Ishikawa (cell line): ENCODE results near the gene SLC34A1.
A peak's percentile ranks its signal among the peaks of the same experiment; 100 is the strongest.

Experiments
- CEBPB ChIP-seq: IDR thresholded peaks from 2 replicates; pipeline ENCODE4 v1.6.1; 2012
- CREB1 ChIP-seq: IDR thresholded peaks from 2 replicates; pipeline ENCODE4 v1.6.1; 2012; ENCODE audit warnings: low read depth
- EGR1 ChIP-seq: IDR thresholded peaks from 2 replicates; pipeline ENCODE4 v1.6.1; 2012
- EP300 ChIP-seq: IDR thresholded peaks from 2 replicates; pipeline ENCODE4 v1.6.1; 2012; ENCODE audit warnings: borderline replicate concordance
- MAX ChIP-seq: IDR thresholded peaks from 2 replicates; pipeline ENCODE4 v1.6.1; 2012
- NFIC ChIP-seq: IDR thresholded peaks from 2 replicates; pipeline ENCODE4 v1.6.1; 2012
- RAD21 ChIP-seq: IDR thresholded peaks from 2 replicates; pipeline ENCODE4 v1.6.1; 2012; ENCODE audit warnings: low read depth
- REST ChIP-seq: IDR thresholded peaks from 2 replicates; pipeline ENCODE4 v1.6.1; 2012; ENCODE audit warnings: low read depth, mild to moderate bottlenecking
- TAF1 ChIP-seq: IDR thresholded peaks from 2 replicates; pipeline ENCODE4 v1.6.1; 2012; ENCODE audit warnings: low read depth, mild to moderate bottlenecking
- TCF12 ChIP-seq: IDR thresholded peaks from 2 replicates; pipeline ENCODE4 v1.6.1; 2012; ENCODE audit warnings: low read depth
- TEAD4 ChIP-seq: IDR thresholded peaks from 2 replicates; pipeline ENCODE4 v1.6.1; 2012
- USF1 ChIP-seq: IDR thresholded peaks from 2 replicates; pipeline ENCODE4 v1.6.1; 2012
- YY1 ChIP-seq: IDR thresholded peaks from 2 replicates; pipeline ENCODE4 v1.6.1; 2012; ENCODE audit warnings: low read depth
- ZBTB7A ChIP-seq: IDR thresholded peaks from 2 replicates; pipeline ENCODE4 v1.6.1; 2012; ENCODE audit warnings: low read depth

Gene SLC34A1

GRCh38 chr5:177435847-177436536 lies 51.8 kb downstream of the SLC34A1 start:
- TF ChIP-seq CEBPB, result no peak

GRCh38 chr5:177437623-177438022 lies 53.4 kb downstream of the SLC34A1 start:
- no peak for TF ChIP-seq RAD21
- no peak for TF ChIP-seq TEAD4
- TF ChIP-seq USF1, result peak; percentile 74

- TF ChIP-seq CREB1, result no peak
- no peak for TF ChIP-seq TAF1
- no peak for TF ChIP-seq YY1
- TF ChIP-seq CEBPB, result no peak
- TF ChIP-seq TCF12, result no peak
- TF ChIP-seq MAX, result no peak
- TF ChIP-seq RAD21, result no peak
- TF ChIP-seq EP300, result no peak
- TF ChIP-seq ZBTB7A, result no peak
- TF ChIP-seq EGR1, result no peak
- no peak for TF ChIP-seq NFIC
Observed at GRCh38 chr5:177438468-177438867, 54.2 kb downstream of the SLC34A1 start.

GRCh38 chr5:177439518-177440053 lies 55.4 kb downstream of the SLC34A1 start:
- TF ChIP-seq CREB1, result no peak
- no peak for TF ChIP-seq YY1
- TF ChIP-seq RAD21, result no peak
- no peak for TF ChIP-seq ZBTB7A
- TF ChIP-seq CEBPB, result no peak
- TF ChIP-seq TCF12, result no peak

- no peak for TF ChIP-seq TAF1
- TF ChIP-seq RAD21, result no peak
- no peak for TF ChIP-seq REST
- TF ChIP-seq EP300, result no peak
- no peak for TF ChIP-seq MAX
- TF ChIP-seq TEAD4, result no peak
- TF ChIP-seq EGR1, result no peak
- TF ChIP-seq ZBTB7A, result no peak
- no peak for TF ChIP-seq CEBPB
- TF ChIP-seq USF1, result no peak
- TF ChIP-seq CREB1, result no peak
- no peak for TF ChIP-seq YY1
Observed at GRCh38 chr5:177440211-177440989, 56.2 kb downstream of the SLC34A1 start.

GRCh38 chr5:177440990-177441780 lies 57.0 kb downstream of the SLC34A1 start:
- TF ChIP-seq RAD21, result no peak

GRCh38 chr5:177442066-177442826 lies 58.0 kb downstream of the SLC34A1 start:
- TF ChIP-seq TAF1, result no peak
- no peak for TF ChIP-seq TCF12
